Breast epithelium (tissue), 4 donors: ENCODE data around the gene ACACB. TPM values are rescaled to one million over a fixed set of nuclear protein-coding genes. Genes with fewer than 3 reads are reported as not detected.

Source experiments
- DNase-seq, 2 donors: peaks; one replicate each; pipeline ENCODE4 v3.0.0-alpha.2; 2019; ENCODE audit warnings: low spot score in 2 of 2
- H3K27ac ChIP-seq, 2 donors: fragments of 200-600 bp; sonication (generic) in 1 of 2; one replicate each; pipeline ENCODE4 v1.5.1; 2016 to 2019; ENCODE audit warnings: mild to moderate bottlenecking in 1 of 2
- H3K27me3 ChIP-seq, 2 donors: fragments of 200-600 bp; sonication (generic) in 1 of 2; one replicate each; pipeline versions ENCODE4 v1.5.1 to v1.6.0; 2017 to 2019; ENCODE audit warnings: control low read depth in 1 of 2, mild to moderate bottlenecking in 1 of 2
- H3K36me3 ChIP-seq: fragments of 200-600 bp; one replicate; pipeline ENCODE4 v1.5.1; 2019
- H3K4me1 ChIP-seq, 2 donors: fragments of 200-600 bp; sonication (generic); one replicate each; pipeline ENCODE4 v1.5.1; 2016 to 2019; ENCODE audit warnings: control low read depth in 1 of 2
- H3K4me3 ChIP-seq, 3 donors: fragments of 200-600 bp; sonication (generic); 1 replicate in 2 of 3; 2 replicates in 1 of 3; pipeline ENCODE4 v1.5.1; 2016 to 2019; ENCODE audit warnings: mild to moderate bottlenecking in 3 of 3, moderate library complexity in 2 of 3
- H3K9me3 ChIP-seq, 2 donors: fragments of 200-600 bp; sonication (generic) in 1 of 2; one replicate each; pipeline ENCODE4 v1.5.1; 2016 to 2019; ENCODE audit warnings: control low read depth in 1 of 2
- CTCF ChIP-seq, 3 donors: fragments of 450-650 bp; IDR thresholded peaks; one replicate each; pipeline ENCODE4 v1.5.1; 2016 to 2017; ENCODE audit warnings: antibody characterized with exemption in 3 of 3, mild to moderate bottlenecking in 3 of 3, moderate library complexity in 3 of 3
- POLR2A ChIP-seq: fragments of 450-650 bp; IDR thresholded peaks from one replicate; pipeline ENCODE4 v1.6.1; 2016; ENCODE audit warnings: antibody characterized with exemption, mild to moderate bottlenecking, moderate library complexity
- POLR2AphosphoS5 ChIP-seq, 3 donors: sonication (generic); formaldehyde crosslinking; IDR thresholded peaks; one replicate each; pipeline ENCODE4 v1.6.1; 2017; ENCODE audit warnings: antibody characterized with exemption in 3 of 3
- intact Hi-C: fragments of 100-400 bp; cut with DNase I; formaldehyde crosslinking; loops from one replicate; pipeline ENCODE4 v1.15.1; 2023; ENCODE audit warnings: low total_unique reads
- total RNA-seq, 3 donors: library from RNA; depleted of rRNA; stranded (reverse); fragments of >200 nt; gene quantifications; one replicate each; pipeline ENCODE4 v1.1.0, GENCODE V29; 2016

The ACACB gene
- total RNA-seq, 3 donors from 2014 or later, result 223 to 957 (median 301) TPM

- intact Hi-C loops, result no loop called here
- peaks cover 11% of the 10 kb centered on the region for H3K36me3 ChIP-seq
- H3K9me3 ChIP-seq, result no peaks in the 10 kb centered on the region
- H3K27ac ChIP-seq, result no peak overlapping the region
- no peak for TF ChIP-seq POLR2A
- TF ChIP-seq POLR2AphosphoS5 (IDR thresholded peaks at IDR 0.05), result no peak
- TF ChIP-seq CTCF (IDR thresholded peaks at IDR 0.05), result no peak
- no peaks in the 10 kb centered on the region for H3K4me1 ChIP-seq
- no peaks in the 10 kb centered on the region for H3K27me3 ChIP-seq
- DNase-seq, result no peak
- H3K4me3 ChIP-seq, result no peak overlapping the region
These were observed 75.3 kb downstream of the ACACB start for GRCh38 chr12:109191621-109192250.

GRCh38 chr12:109192358-109192757, 76.0 kb downstream of the ACACB start:
- H3K9me3 ChIP-seq, result no peaks in the 10 kb centered on the region
- peaks cover 11% of the 10 kb centered on the region for H3K36me3 ChIP-seq
- no peak overlapping the region for H3K27ac ChIP-seq
- no peak for DNase-seq
- no peak for TF ChIP-seq CTCF (IDR thresholded peaks at IDR 0.05)
- no peak for TF ChIP-seq POLR2A
- no peak for TF ChIP-seq POLR2AphosphoS5 (IDR thresholded peaks at IDR 0.05)
- intact Hi-C loops, result no loop called here
- H3K4me3 ChIP-seq, result no peak overlapping the region
- H3K4me1 ChIP-seq, result no peaks in the 10 kb centered on the region
- H3K27me3 ChIP-seq, result no peaks in the 10 kb centered on the region

GRCh38 chr12:109193896-109194295, 77.5 kb downstream of the ACACB start:
- DNase-seq, result no peak
- intact Hi-C loops, result no loop called here
- peaks cover 11% of the 10 kb centered on the region for H3K36me3 ChIP-seq
- no peaks in the 10 kb centered on the region for H3K9me3 ChIP-seq
- no peak overlapping the region for H3K27ac ChIP-seq
- H3K4me1 ChIP-seq, result no peaks in the 10 kb centered on the region
- TF ChIP-seq POLR2A, result no peak
- no peak for TF ChIP-seq POLR2AphosphoS5 (IDR thresholded peaks at IDR 0.05)
- TF ChIP-seq CTCF (IDR thresholded peaks at IDR 0.05), result no peak
- H3K4me3 ChIP-seq, result no peak overlapping the region
- no peaks in the 10 kb centered on the region for H3K27me3 ChIP-seq

GRCh38 chr12:109196332-109196731, 79.9 kb downstream of the ACACB start:
- TF ChIP-seq POLR2A (no peak), POLR2AphosphoS5 (IDR thresholded peaks at IDR 0.05) (no peak), CTCF (IDR thresholded peaks at IDR 0.05) (no peak)
- no peak for DNase-seq
- Histone ChIP-seq H3K27me3 (no peaks in the 10 kb centered on the region), H3K4me1 (no peaks in the 10 kb centered on the region), H3K4me3 (no peak overlapping the region), H3K9me3 (no peaks in the 10 kb centered on the region), H3K27ac (no peak overlapping the region), H3K36me3 (peaks cover 11% of the 10 kb centered on the region)
- intact Hi-C loops, result no loop called here

GRCh38 chr12:109197327-109197726, 80.9 kb downstream of the ACACB start:
- H3K27ac ChIP-seq, result no peak overlapping the region
- TF ChIP-seq POLR2A (no peak), CTCF (IDR thresholded peaks at IDR 0.05) (no peak), POLR2AphosphoS5 (IDR thresholded peaks at IDR 0.05) (no peak)

More at GRCh38 chr12:109197327-109197726, 80.9 kb downstream of the ACACB start:
- intact Hi-C loops, result no loop called here
- peaks cover 11% of the 10 kb centered on the region for H3K36me3 ChIP-seq
- no peaks in the 10 kb centered on the region for H3K27me3 ChIP-seq
- H3K4me1 ChIP-seq, result no peaks in the 10 kb centered on the region
- no peaks in the 10 kb centered on the region for H3K9me3 ChIP-seq
- H3K4me3 ChIP-seq, result no peak overlapping the region
- DNase-seq, result no peak
